ENCODE data around the gene FBXO17. TPM values are rescaled to one million over a fixed set of nuclear protein-coding genes. Genes with fewer than 3 reads are reported as not detected.

Gene FBXO17
- total and polyA plus RNA-seq, 2 donors (not counting 1 experiment from before 2014, with no cell fraction given), result not detected

DNA sequence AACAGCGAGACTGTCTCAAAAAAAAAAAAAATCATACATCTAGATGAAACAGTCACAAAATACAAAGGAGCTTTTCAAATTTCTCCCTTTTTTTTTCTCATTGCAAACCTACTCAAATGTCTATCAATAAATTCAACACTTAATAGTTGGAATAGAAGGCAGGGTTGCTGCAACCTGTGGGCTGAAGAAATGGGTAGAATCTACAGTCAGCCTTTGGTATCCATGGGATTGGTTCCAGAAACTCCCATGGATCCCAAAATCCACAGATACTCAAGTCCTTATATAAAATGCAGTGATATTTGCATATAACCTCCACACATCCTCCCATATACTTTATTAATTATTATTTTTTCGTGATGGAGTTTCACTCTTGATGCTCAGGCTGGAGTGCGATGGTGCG is 42.1 kb upstream of the FBXO17 start:
- WGBS (ENCODE audit: insufficient coverage), result 100% methylated on average over 2 of the region's 4 CpGs
- no peaks in the 10 kb centered on the region for H4K20me1 ChIP-seq (ENCODE audit: control insufficient read depth, insufficient read depth, low read length, poor library complexity, severe bottlenecking)
- H2AFZ ChIP-seq (ENCODE audit: insufficient read depth, low read depth, low read length, poor library complexity, severe bottlenecking), result no peak overlapping the region
- no peaks in the 10 kb centered on the region for H3K79me2 ChIP-seq (ENCODE audit: control insufficient read depth, insufficient read depth, low read length)
- TF ChIP-seq, protein P1, sequence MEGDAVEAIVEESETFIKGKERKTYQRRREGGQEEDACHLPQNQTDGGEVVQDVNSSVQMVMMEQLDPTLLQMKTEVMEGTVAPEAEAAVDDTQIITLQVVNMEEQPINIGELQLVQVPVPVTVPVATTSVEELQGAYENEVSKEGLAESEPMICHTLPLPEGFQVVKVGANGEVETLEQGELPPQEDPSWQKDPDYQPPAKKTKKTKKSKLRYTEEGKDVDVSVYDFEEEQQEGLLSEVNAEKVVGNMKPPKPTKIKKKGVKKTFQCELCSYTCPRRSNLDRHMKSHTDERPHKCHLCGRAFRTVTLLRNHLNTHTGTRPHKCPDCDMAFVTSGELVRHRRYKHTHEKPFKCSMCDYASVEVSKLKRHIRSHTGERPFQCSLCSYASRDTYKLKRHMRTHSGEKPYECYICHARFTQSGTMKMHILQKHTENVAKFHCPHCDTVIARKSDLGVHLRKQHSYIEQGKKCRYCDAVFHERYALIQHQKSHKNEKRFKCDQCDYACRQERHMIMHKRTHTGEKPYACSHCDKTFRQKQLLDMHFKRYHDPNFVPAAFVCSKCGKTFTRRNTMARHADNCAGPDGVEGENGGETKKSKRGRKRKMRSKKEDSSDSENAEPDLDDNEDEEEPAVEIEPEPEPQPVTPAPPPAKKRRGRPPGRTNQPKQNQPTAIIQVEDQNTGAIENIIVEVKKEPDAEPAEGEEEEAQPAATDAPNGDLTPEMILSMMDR (IDR thresholded peaks at IDR 0.05), result no peak
- no peak for TF ChIP-seq EZH2 (IDR thresholded peaks at IDR 0.05; ENCODE audit: borderline replicate concordance, insufficient read depth, low read depth, low read length, poor library complexity, severe bottlenecking)
- H3K4me3 ChIP-seq (ENCODE audit: control extremely low read depth in 1 of 5, extremely low read depth in 1 of 5, insufficient read depth in 1 of 5, low read depth in 2 of 5, low read length in 4 of 5), result no peak overlapping the region
- peaks cover 0 to 2% (median 0%) of the 10 kb centered on the region in 3 donors for H3K9me3 ChIP-seq (ENCODE audit: control extremely low read depth in 1 of 3, control insufficient read depth in 2 of 3, insufficient read depth in 1 of 3, low read length in 2 of 3)
- H3K9ac ChIP-seq (ENCODE audit: low read length), result no peak overlapping the region
- no peak overlapping the region for H3K27ac ChIP-seq (ENCODE audit: low read length in 2 of 2)
- ATAC-seq (ENCODE audit: low read depth) (no peak), DNase-seq (no peak)
- H3K4me1 ChIP-seq (ENCODE audit: control insufficient read depth in 2 of 2, insufficient read depth in 2 of 2, low read length in 2 of 2), result no peaks in the 10 kb centered on the region
- CTCF ChIA-PET, result no interaction called here
- Mint-ChIP-seq H3K4me1 (no peaks in the 10 kb centered on the region), H3K4me3 (no peak overlapping the region), H3K9me3 (ENCODE audit: insufficient read depth) (no peaks in the 10 kb centered on the region), H3K27me3 (peaks cover 10% of the 10 kb centered on the region), H3K27ac (no peak overlapping the region)
- H3K36me3 ChIP-seq (replicated peaks in 1 of 2; ENCODE audit: control extremely low read depth in 1 of 2, control insufficient read depth in 1 of 2, extremely low read depth in 1 of 2, insufficient read depth in 2 of 2, low read length in 1 of 2), result no peaks in the 10 kb centered on the region
- intact Hi-C loops (cut with micrococcal nuclease), result no loop called here
- POLR2A ChIA-PET, result no interaction called here
- H3K4me2 ChIP-seq (replicated peaks; ENCODE audit: low read depth, low read length, poor library complexity, severe bottlenecking), result no peak overlapping the region
- H3K27me3 ChIP-seq (replicated peaks in 1 of 4; ENCODE audit: control extremely low read depth in 1 of 4, control insufficient read depth in 3 of 4, insufficient read depth in 4 of 4, low read length in 3 of 4), result no peaks in the 10 kb centered on the region

GRCh38 chr19:39017026-39017425 is 41.5 kb upstream of the FBXO17 start:
- Mint-ChIP-seq H3K4me1 (no peaks in the 10 kb centered on the region), H3K4me3 (no peak overlapping the region), H3K27ac (no peak overlapping the region), H3K27me3 (peaks cover 10% of the 10 kb centered on the region), H3K9me3 (ENCODE audit: insufficient read depth) (no peaks in the 10 kb centered on the region)
- Histone ChIP-seq H3K79me2 (ENCODE audit: control insufficient read depth, insufficient read depth, low read length) (no peaks in the 10 kb centered on the region), H3K27ac (ENCODE audit: low read length in 2 of 2) (no peak overlapping the region), H2AFZ (ENCODE audit: insufficient read depth, low read depth, low read length, poor library complexity, severe bottlenecking) (no peak overlapping the region), H3K27me3 (replicated peaks in 1 of 4; ENCODE audit: control extremely low read depth in 1 of 4, control insufficient read depth in 3 of 4, insufficient read depth in 4 of 4, low read length in 3 of 4) (no peaks in the 10 kb centered on the region), H3K4me2 (replicated peaks; ENCODE audit: low read depth, low read length, poor library complexity, severe bottlenecking) (no peak overlapping the region), H3K9ac (ENCODE audit: low read length) (no peak overlapping the region), H3K36me3 (replicated peaks in 1 of 2; ENCODE audit: control extremely low read depth in 1 of 2, control insufficient read depth in 1 of 2, extremely low read depth in 1 of 2, insufficient read depth in 2 of 2, low read length in 1 of 2) (no peaks in the 10 kb centered on the region), H3K9me3 (ENCODE audit: control extremely low read depth in 1 of 3, control insufficient read depth in 2 of 3, insufficient read depth in 1 of 3, low read length in 2 of 3) (peaks cover 0 to 2% (median 0%) of the 10 kb centered on the region in 3 donors), H3K4me1 (ENCODE audit: control insufficient read depth in 2 of 2, insufficient read depth in 2 of 2, low read length in 2 of 2) (no peaks in the 10 kb centered on the region), H4K20me1 (ENCODE audit: control insufficient read depth, insufficient read depth, low read length, poor library complexity, severe bottlenecking) (no peaks in the 10 kb centered on the region), H3K4me3 (ENCODE audit: control extremely low read depth in 1 of 5, extremely low read depth in 1 of 5, insufficient read depth in 1 of 5, low read depth in 2 of 5, low read length in 4 of 5) (no peak overlapping the region)
- TF ChIP-seq, protein P1 (IDR thresholded peaks at IDR 0.05), result no peak
- no peak for TF ChIP-seq EZH2 (IDR thresholded peaks at IDR 0.05; ENCODE audit: borderline replicate concordance, insufficient read depth, low read depth, low read length, poor library complexity, severe bottlenecking)
- POLR2A ChIA-PET, result no interaction called here
- DNase-seq (no peak), ATAC-seq (ENCODE audit: low read depth) (no peak)
- WGBS (ENCODE audit: insufficient coverage), result 95% methylated on average over 3 of the region's 6 CpGs
- CTCF ChIA-PET, result no interaction called here
- intact Hi-C loops (cut with micrococcal nuclease), result no loop called here

Data from B cell (primary cell).